Sigmoid colon (tissue), 4 donors: Measurements from ENCODE around the gene FHOD3.

Experiments used
- EP300 ChIP-seq, 4 donors: sonication (generic); formaldehyde crosslinking; IDR thresholded peaks; one replicate each; pipeline ENCODE4 v1.6.1; 2017; ENCODE audit warnings: antibody characterized with exemption in 4 of 4
- POLR2A ChIP-seq, 2 donors: fragments of 450-650 bp; IDR thresholded peaks; one replicate each; pipeline ENCODE4 v1.6.1; 2016; ENCODE audit warnings: antibody characterized with exemption in 2 of 2, mild to moderate bottlenecking in 2 of 2, moderate library complexity in 2 of 2
- TF ChIP-seq, protein P1 (sequence below), 4 experiments: fragments of 450-650 bp in 3 of 4; fragments of 200-600 bp in 1 of 4; IDR thresholded peaks; one replicate each; pipeline ENCODE4 v1.5.1; 2016 to 2019; ENCODE audit warnings: antibody characterized with exemption in 4 of 4, mild to moderate bottlenecking in 3 of 4, moderate library complexity in 2 of 4

GRCh38 chr18:36708366-36708765 lies 410.9 kb downstream of the FHOD3 start:
- TF ChIP-seq, protein P1, sequence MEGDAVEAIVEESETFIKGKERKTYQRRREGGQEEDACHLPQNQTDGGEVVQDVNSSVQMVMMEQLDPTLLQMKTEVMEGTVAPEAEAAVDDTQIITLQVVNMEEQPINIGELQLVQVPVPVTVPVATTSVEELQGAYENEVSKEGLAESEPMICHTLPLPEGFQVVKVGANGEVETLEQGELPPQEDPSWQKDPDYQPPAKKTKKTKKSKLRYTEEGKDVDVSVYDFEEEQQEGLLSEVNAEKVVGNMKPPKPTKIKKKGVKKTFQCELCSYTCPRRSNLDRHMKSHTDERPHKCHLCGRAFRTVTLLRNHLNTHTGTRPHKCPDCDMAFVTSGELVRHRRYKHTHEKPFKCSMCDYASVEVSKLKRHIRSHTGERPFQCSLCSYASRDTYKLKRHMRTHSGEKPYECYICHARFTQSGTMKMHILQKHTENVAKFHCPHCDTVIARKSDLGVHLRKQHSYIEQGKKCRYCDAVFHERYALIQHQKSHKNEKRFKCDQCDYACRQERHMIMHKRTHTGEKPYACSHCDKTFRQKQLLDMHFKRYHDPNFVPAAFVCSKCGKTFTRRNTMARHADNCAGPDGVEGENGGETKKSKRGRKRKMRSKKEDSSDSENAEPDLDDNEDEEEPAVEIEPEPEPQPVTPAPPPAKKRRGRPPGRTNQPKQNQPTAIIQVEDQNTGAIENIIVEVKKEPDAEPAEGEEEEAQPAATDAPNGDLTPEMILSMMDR (IDR thresholded peaks at IDR 0.05): no peak
- TF ChIP-seq POLR2A (IDR thresholded peaks at IDR 0.05): no peak
- TF ChIP-seq EP300 (IDR thresholded peaks at IDR 0.05): no peak
